Activated CD8-positive, alpha-beta memory T cell treated with anti-CD3 and anti-CD28 coated beads for 48 hours (primary cell): ENCODE data around the gene SPARCL1.
"Not testable (repeated sequence)": the region's sequence is repeated elsewhere in the genome, so short reads cannot be mapped to it uniquely, and the experiment has no call there.

Experiments
- DNase-seq, 3 experiments: peaks; one replicate each; pipeline ENCODE4 v3.0.0-alpha.2; 2020; ENCODE audit warnings: low read depth in 2 of 3, low spot score in 2 of 3

SPARCL1 gene

GRCh38 chr4:87505862-87506261 lies 23.3 kb downstream of the SPARCL1 start:
- no peak for DNase-seq

- DNase-seq = no peak
Measured at GRCh38 chr4:87502580-87503238, 26.5 kb downstream of the SPARCL1 start.

GRCh38 chr4:87500092-87500462 lies 29.1 kb downstream of the SPARCL1 start:
- DNase-seq = no peak

GRCh38 chr4:87499403-87500091 lies 29.6 kb downstream of the SPARCL1 start:
- DNase-seq = no peak

GRCh38 chr4:87498446-87498900 lies 30.7 kb downstream of the SPARCL1 start:
- DNase-seq = no peak

- no peak for DNase-seq
Measured at GRCh38 chr4:87497578-87497977, 31.6 kb downstream of the SPARCL1 start.

GRCh38 chr4:87497159-87497558 lies 32.0 kb downstream of the SPARCL1 start:
- DNase-seq = no peak

GRCh38 chr4:87493115-87493514 lies 36.1 kb downstream of the SPARCL1 start:
- DNase-seq = no peak

- not testable (repeated sequence) for DNase-seq
Measured at GRCh38 chr4:87491851-87492250, 37.3 kb downstream of the SPARCL1 start.

- no peak for DNase-seq
Measured at GRCh38 chr4:87491436-87491835, 37.7 kb downstream of the SPARCL1 start.

- no peak for DNase-seq
Measured at GRCh38 chr4:87490664-87491369, 38.4 kb downstream of the SPARCL1 start.

GRCh38 chr4:87489678-87490077 lies 39.5 kb downstream of the SPARCL1 start:
- no peak for DNase-seq

GRCh38 chr4:87488666-87489065 lies 40.5 kb downstream of the SPARCL1 start:
- DNase-seq = not testable (repeated sequence)

- DNase-seq = not testable (repeated sequence)
Measured at GRCh38 chr4:87483247-87483646, 45.9 kb downstream of the SPARCL1 start.

- DNase-seq = no peak
Measured at GRCh38 chr4:87481377-87481776, 47.8 kb downstream of the SPARCL1 start.

- no peak for DNase-seq
Measured at GRCh38 chr4:87478732-87479250, 50.4 kb downstream of the SPARCL1 start.

- DNase-seq = no peak
Measured at GRCh38 chr4:87476934-87477333, 52.2 kb downstream of the SPARCL1 start.

GRCh38 chr4:87469390-87469789 lies 59.8 kb downstream of the SPARCL1 start:
- no peak for DNase-seq

- DNase-seq = no peak
Measured at GRCh38 chr4:87465739-87466366, 63.3 kb downstream of the SPARCL1 start.

- no peak for DNase-seq
Measured at GRCh38 chr4:87462102-87462501, 67.1 kb downstream of the SPARCL1 start.

GRCh38 chr4:87461281-87461700 lies 67.9 kb downstream of the SPARCL1 start:
- DNase-seq = no peak
